Thymus (tissue), 11 donors: ENCODE measurements around the gene LYZL2. TPM values are rescaled to one million over a fixed set of nuclear protein-coding genes. Genes with fewer than 3 reads are reported as not detected.
"Not testable (repeated sequence)": the region's sequence is repeated elsewhere in the genome, so short reads cannot be mapped to it uniquely, and the experiment has no call there.

Experiments used
- DNase-seq, 9 donors: peaks; one replicate each; pipeline ENCODE4 v3.0.0-alpha.2; 2013; ENCODE audit warnings: low spot score in 9 of 9, low read depth in 6 of 9, missing footprints in 1 of 9
- H3K27ac ChIP-seq, 2 donors: one replicate each; pipeline ENCODE4 v1.5.1; 2013; ENCODE audit warnings: control low read depth in 1 of 2, low read depth in 1 of 2, low read length in 1 of 2, mild to moderate bottlenecking in 1 of 2, moderate library complexity in 1 of 2
- H3K27me3 ChIP-seq, 2 donors: one replicate each; pipeline ENCODE4 v1.5.1; 2013; ENCODE audit warnings: low read length in 1 of 2; ENCODE audit not compliant: control insufficient read depth in 2 of 2, insufficient read depth in 1 of 2
- H3K36me3 ChIP-seq, 2 donors: one replicate each; pipeline ENCODE4 v1.5.1; 2013; ENCODE audit warnings: low read length in 1 of 2, mild to moderate bottlenecking in 1 of 2, moderate library complexity in 1 of 2; ENCODE audit not compliant: control insufficient read depth in 2 of 2, insufficient read depth in 2 of 2
- H3K4me1 ChIP-seq, 2 donors: one replicate each; pipeline ENCODE4 v1.5.1; 2013; ENCODE audit warnings: low read length in 2 of 2; ENCODE audit not compliant: control insufficient read depth in 2 of 2, insufficient read depth in 2 of 2
- H3K4me3 ChIP-seq, 2 donors: one replicate each; pipeline ENCODE4 v1.5.1; 2013; ENCODE audit warnings: low read length in 2 of 2, control low read depth in 1 of 2, mild to moderate bottlenecking in 1 of 2
- H3K9me3 ChIP-seq, 2 donors: one replicate each; pipeline ENCODE4 v1.5.1; 2013; ENCODE audit warnings: low read length in 1 of 2, mild to moderate bottlenecking in 1 of 2; ENCODE audit not compliant: control insufficient read depth in 2 of 2, insufficient read depth in 1 of 2
- WGBS: extraction: QIAGEN DNeasy Blood & Tissue Kit; methylation state at CpG from one replicate; pipeline ENCODE4 v1.1.7; 2013; 5-methylcytosine and 5-hydroxymethylcytosine counted together
- polyA plus RNA-seq: library from polyadenylated mRNA; stranded (reverse); fragments of 200-250 nt; gene quantifications from one replicate; pipeline ENCODE4 v1.2.3, GENCODE V29; 2013
- total RNA-seq: library from RNA; stranded (reverse); fragments of 120-200 nt; gene quantifications from one replicate; pipeline ENCODE4 v1.2.4, GENCODE V29; 2013
- donor health status: healthy.

Gene LYZL2
- total and polyA plus RNA-seq, 2 donors = not detected

DNA sequence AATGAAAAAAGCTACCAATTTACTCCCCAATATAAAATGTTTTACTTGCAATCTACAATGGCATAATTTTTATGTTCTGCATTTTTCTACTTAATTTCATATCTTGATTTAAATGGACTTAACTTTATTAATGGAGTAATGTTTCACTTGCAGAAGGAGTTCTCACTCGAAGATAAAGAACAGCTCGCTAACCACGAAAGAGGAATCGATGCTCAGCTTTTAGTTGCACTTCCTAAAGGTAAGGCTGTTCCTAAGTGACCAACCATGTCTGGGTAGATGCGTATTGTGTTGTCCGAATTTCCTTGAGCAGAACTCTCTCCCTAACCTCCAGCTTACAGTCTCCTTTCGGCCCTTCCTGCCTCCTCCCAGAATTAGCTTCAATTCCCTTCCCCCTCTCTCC, 33.9 kb upstream of the LYZL2 start:
- not testable (repeated sequence) for H3K9me3 ChIP-seq, H3K4me3 ChIP-seq, H3K27ac ChIP-seq, DNase-seq, H3K4me1 ChIP-seq, H3K36me3 ChIP-seq, H3K27me3 ChIP-seq
- WGBS = 69% methylated on average over 5 of the region's 7 CpGs

DNA sequence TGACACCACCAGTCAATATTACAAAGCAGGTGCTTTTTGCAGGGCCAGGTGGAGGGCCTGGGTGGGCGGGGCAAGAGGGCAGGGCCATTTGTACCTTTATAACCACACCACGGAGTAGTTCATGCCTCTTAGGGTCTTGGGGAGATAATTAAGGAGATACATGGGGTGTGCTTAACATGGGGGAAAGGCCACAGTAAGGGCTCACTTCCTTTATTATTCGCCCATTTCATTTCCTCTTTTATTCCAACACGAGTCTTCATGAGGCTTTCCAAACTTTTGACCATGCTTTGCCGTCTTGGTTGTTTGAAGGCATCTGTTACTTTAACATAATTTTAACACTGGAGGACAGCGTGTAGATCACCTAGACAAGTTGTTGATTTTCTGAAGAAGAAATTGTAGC, 33.3 kb upstream of the LYZL2 start:
- Histone ChIP-seq H3K36me3 (no peaks in the 10 kb centered on the region), H3K4me1 (no peaks in the 10 kb centered on the region), H3K4me3 (no peak overlapping the region), H3K27me3 (no peaks in the 10 kb centered on the region), H3K9me3 (no peaks in the 10 kb centered on the region), H3K27ac (no peak overlapping the region)
- WGBS = 77% methylated on average over 6 of the region's 6 CpGs
- DNase-seq = no peak

DNA sequence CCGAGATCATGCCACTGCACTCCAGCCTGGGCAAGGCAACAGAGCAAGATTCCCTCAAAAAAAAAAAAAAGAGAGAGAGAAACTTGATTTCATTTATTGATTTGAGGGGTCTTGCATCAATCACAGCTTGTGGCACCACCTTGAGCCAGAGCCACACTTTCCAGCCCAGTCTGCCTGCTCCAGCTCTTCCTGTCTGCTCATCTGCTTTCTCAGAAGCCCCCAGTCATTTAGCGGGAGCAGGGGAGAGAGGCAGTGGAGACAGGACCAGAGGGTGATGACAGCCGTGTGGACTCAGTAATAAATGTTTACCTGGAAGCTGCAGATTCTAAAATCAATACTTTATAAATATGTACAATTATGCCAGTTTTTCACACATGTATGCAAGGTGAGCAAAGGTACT, 30.8 kb upstream of the LYZL2 start:
- not testable (repeated sequence) for H3K27me3 ChIP-seq, H3K27ac ChIP-seq, H3K4me1 ChIP-seq, DNase-seq, H3K9me3 ChIP-seq, H3K4me3 ChIP-seq, H3K36me3 ChIP-seq
- WGBS = 81% methylated on average over 3 of the region's 3 CpGs

DNA sequence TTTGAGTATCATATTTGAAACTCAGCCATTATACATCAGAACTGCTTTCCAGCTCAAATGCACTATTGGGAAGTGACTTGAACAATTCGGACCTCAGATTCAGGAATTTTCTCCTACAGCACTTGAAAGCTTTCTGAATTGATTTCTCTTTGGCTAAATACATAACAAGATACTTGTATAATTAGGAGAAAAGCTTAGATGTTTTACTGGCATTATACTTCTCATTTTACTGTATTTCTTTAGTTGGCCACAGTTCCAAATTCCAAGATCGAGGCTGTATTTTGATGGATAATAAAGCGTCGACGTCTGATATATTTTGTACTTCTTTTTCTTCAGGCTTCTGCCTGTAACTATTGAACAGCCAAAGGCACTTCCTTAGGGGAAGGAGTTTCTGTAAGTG, 26.7 kb upstream of the LYZL2 start:
- no peaks in the 10 kb centered on the region for H3K9me3 ChIP-seq
- H3K4me1 ChIP-seq = no peaks in the 10 kb centered on the region
- 20% methylated on average over 5 of the region's 5 CpGs for WGBS
- no peak overlapping the region for H3K27ac ChIP-seq
- H3K36me3 ChIP-seq = no peaks in the 10 kb centered on the region
- no peak for DNase-seq
- peaks cover 0 to 4% of the 10 kb centered on the region in 2 donors for H3K27me3 ChIP-seq
- H3K4me3 ChIP-seq = no peak overlapping the region

DNA sequence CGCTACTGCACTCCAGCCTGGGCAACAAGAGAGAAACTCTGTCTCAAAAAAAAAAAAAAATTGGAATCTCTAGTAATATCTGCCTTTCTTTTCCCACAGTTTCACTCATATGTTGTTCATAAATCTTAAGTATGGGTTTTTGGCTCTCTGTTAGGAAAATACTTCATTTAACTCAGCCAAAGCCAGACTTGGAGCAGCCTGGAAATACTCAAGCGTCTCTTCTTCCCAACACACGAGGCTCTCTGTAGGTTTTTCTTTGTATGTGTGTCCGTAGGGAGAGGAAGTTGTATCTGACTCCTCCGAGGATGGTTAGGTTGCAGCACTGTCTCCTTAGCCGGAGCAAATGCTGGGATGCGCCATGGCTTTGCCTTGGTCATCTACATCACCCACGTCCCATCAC, 25.4 kb upstream of the LYZL2 start:
- not testable (repeated sequence) for H3K9me3 ChIP-seq, H3K36me3 ChIP-seq, H3K27me3 ChIP-seq, DNase-seq, H3K4me3 ChIP-seq, H3K4me1 ChIP-seq, H3K27ac ChIP-seq
- WGBS = 90% methylated on average over 8 of the region's 8 CpGs

DNA sequence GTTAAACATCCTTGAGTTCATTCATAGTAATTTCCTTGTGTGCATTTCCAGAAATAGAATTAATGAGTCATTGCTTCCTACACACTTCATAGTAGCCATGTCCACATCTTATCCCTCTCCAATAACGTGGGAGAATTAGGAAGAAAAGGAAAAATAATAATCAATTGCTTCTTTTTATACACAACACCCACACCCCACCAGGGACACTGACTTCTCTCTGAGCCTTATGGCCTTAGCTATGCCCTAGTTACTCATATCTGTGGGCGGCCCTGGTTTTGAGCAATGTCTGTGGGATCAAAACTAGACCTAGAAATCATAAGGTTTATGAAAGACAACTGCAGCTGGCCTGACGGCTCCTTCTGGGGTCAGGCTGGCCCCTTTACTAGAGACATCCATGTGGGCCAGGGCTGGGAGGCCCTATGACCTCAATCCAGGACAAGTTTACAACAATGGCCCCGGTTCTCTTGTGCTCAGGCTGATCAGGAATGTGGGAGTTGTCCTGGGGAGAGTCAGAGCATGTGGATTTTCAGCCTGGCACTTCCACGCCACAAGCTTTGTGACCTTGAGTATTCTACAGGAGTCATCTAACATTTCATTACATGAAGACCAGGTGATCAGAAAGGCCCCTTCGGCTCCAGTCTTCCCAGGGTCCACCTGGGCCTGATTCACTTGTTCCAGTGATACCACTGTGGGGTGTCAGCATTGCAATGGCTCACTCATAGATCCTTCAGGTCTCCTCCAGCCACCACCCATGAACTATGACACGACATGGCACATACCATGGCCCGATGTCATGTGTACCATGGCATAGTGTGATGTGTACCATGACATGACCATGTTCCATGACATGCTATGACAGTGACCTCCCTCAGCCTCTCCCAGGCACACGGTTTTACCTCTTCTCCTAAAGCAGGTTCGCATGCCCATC, 22.2 kb upstream of the LYZL2 start:
- not testable (repeated sequence) for DNase-seq, H3K27ac ChIP-seq, H3K9me3 ChIP-seq, H3K27me3 ChIP-seq, H3K36me3 ChIP-seq, H3K4me3 ChIP-seq, H3K4me1 ChIP-seq
- 94% methylated on average over 10 of the region's 10 CpGs for WGBS

DNA sequence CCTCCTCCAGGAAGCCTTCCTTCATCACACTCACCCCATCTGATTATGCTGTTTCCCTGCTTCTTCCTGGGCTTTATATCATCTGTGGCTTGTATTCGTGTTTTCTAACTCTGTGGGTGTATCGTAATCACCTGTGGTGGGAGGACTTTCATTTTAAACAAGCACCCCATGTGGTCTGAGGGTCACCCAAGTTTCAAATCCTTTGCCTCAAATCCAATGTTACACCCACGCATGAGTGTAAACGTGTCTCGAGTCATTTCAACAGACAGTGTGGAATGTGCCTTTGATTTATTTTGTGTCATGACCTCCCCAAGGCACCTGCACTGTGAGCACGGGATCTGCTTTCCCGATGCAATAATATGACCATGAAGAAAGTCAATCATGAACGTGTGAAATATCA, 17.5 kb upstream of the LYZL2 start:
- Histone ChIP-seq H3K4me3 (no peak overlapping the region), H3K36me3 (no peaks in the 10 kb centered on the region), H3K27me3 (peaks cover 0 to 34% of the 10 kb centered on the region in 2 donors), H3K9me3 (no peaks in the 10 kb centered on the region), H3K27ac (no peak overlapping the region), H3K4me1 (no peaks in the 10 kb centered on the region)
- no peak for DNase-seq
- 80% methylated on average over 8 of the region's 8 CpGs for WGBS

DNA sequence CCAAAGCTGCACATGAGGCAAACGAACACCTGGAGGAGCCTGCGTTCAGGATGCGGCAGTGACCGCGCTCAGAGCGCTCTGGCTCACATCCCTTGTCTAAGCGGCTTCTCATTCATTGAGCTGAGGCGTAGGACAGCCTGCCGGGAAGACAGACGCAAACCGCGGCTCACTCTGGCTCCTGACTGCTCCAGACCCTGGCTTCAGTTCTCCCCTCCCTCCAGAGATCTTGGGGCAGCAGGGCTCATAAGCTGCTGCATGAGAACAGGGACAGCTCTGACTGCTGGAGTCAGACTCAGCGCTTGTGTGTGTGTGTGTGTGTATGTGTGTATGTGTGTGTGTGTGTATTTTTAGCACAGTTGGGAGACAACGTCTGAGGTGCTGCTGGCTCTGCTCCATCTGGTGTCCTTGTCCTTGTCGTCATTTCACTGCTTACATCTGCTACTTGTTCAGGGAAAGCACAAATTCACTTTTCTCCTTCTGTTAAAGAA, 15.8 kb upstream of the LYZL2 start:
- WGBS = 15% methylated on average over 15 of the region's 15 CpGs
- Histone ChIP-seq H3K4me1 (no peaks in the 10 kb centered on the region), H3K4me3 (no peak overlapping the region), H3K27me3 (peaks cover 0 to 40% of the 10 kb centered on the region in 2 donors), H3K9me3 (no peaks in the 10 kb centered on the region), H3K27ac (no peak overlapping the region), H3K36me3 (no peaks in the 10 kb centered on the region)
- peak in 1 of 9 donors; percentile 8 for DNase-seq

DNA sequence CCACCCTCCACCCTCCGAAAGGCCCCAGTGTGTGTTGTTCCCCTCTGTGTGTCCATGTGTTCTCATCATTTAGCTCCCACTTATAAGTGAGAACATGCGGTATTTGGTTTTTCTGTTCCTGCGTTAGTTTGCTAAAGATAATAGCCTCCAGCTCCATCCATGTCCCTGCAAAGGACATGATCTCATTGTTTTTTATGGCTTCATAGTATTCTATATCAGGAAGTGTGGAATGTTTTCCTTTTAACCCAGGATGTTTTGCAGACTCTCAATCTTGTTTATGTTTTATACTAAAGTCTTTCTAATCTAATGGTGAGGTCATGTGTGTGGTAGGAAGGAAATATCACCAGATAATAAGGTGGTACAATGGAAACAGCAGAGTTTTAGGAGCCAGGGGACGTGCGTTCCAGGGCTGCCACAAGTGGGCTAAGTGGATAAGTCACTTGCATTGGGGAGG, 14.9 kb upstream of the LYZL2 start:
- H3K36me3 ChIP-seq, H3K4me3 ChIP-seq, DNase-seq, H3K4me1 ChIP-seq, H3K27ac ChIP-seq, H3K9me3 ChIP-seq: not testable (repeated sequence)
- H3K27me3 ChIP-seq = peaks cover 0 to 40% of the 10 kb centered on the region in 2 donors
- 75% methylated on average over 5 of the region's 5 CpGs for WGBS
